ENCODE results near the gene EIF2A.

Gene EIF2A

GRCh38 chr3:150623945-150624344 lies 77.4 kb downstream of the EIF2A start:
- in situ Hi-C loops (cut with MboI; ENCODE audit: low sequenced_read_pairs, unreplicated experiment): no loop called here
- TF ChIP-seq CTCF (IDR thresholded peaks at IDR 0.05; ENCODE audit: borderline replicate concordance, control extremely low read depth, extremely low read depth, insufficient read depth, missing control alignments): no peak
- DNase-seq (ENCODE audit: low spot score): no peak

- DNase-seq (ENCODE audit: low spot score): no peak
- no peak for TF ChIP-seq CTCF (IDR thresholded peaks at IDR 0.05; ENCODE audit: borderline replicate concordance, control extremely low read depth, extremely low read depth, insufficient read depth, missing control alignments)
- in situ Hi-C loops (cut with MboI; ENCODE audit: low sequenced_read_pairs, unreplicated experiment): no loop called here
Observed at GRCh38 chr3:150626148-150626930, 79.8 kb downstream of the EIF2A start.

GRCh38 chr3:150627557-150627956 lies 81.0 kb downstream of the EIF2A start:
- in situ Hi-C loops (cut with MboI; ENCODE audit: low sequenced_read_pairs, unreplicated experiment): no loop called here
- TF ChIP-seq CTCF (IDR thresholded peaks at IDR 0.05; ENCODE audit: borderline replicate concordance, control extremely low read depth, extremely low read depth, insufficient read depth, missing control alignments): no peak

GRCh38 chr3:150631515-150632221 lies 85.1 kb downstream of the EIF2A start:
- TF ChIP-seq CTCF (IDR thresholded peaks at IDR 0.05; ENCODE audit: borderline replicate concordance, control extremely low read depth, extremely low read depth, insufficient read depth, missing control alignments): no peak
- no peak for DNase-seq (ENCODE audit: low spot score)
- in situ Hi-C loops (cut with MboI; ENCODE audit: low sequenced_read_pairs, unreplicated experiment): no loop called here

More at GRCh38 chr3:150627557-150627956, 81.0 kb downstream of the EIF2A start:
- no peak for DNase-seq (ENCODE audit: low spot score)

- DNase-seq (ENCODE audit: low spot score): no peak
- in situ Hi-C loops (cut with MboI; ENCODE audit: low sequenced_read_pairs, unreplicated experiment): no loop called here
- no peak for TF ChIP-seq CTCF (IDR thresholded peaks at IDR 0.05; ENCODE audit: borderline replicate concordance, control extremely low read depth, extremely low read depth, insufficient read depth, missing control alignments)
Observed at GRCh38 chr3:150635076-150635475, 88.5 kb downstream of the EIF2A start.

GRCh38 chr3:150635526-150635925 lies 88.9 kb downstream of the EIF2A start:
- in situ Hi-C loops (cut with MboI; ENCODE audit: low sequenced_read_pairs, unreplicated experiment): no loop called here
- DNase-seq (ENCODE audit: low spot score): peak; percentile 56
- no peak for TF ChIP-seq CTCF (IDR thresholded peaks at IDR 0.05; ENCODE audit: borderline replicate concordance, control extremely low read depth, extremely low read depth, insufficient read depth, missing control alignments)

All from GM13976 (cell line).